NCI-H1105 (cell line): ENCODE measurements around the gene MSH5.

Experiments used
- DNase-seq: peaks from one replicate; lab custom pipeline; 2025; lab: John Stamatoyannopoulos, UW

Gene MSH5

DNA sequence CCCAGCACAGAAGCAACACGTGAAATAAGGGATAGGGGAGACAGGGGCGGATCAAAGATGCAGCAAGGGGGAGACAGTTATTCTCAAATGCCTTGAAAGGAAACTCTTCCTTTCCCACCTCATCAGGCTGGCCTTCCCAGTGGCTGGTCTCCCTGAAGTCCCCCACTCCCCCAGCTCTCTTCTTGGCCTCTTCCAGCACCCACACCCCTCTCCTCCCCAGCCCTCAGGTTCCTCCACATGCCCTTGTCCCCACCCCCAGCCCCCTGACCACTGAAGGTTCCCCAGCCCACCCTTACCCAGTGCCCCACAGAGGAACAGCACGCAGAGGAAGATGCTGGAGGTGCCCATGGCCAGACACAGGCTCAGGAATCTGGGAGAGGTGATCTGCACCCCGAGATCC, 26.3 kb upstream of the MSH5 start:
- DNase-seq = no peak

DNA sequence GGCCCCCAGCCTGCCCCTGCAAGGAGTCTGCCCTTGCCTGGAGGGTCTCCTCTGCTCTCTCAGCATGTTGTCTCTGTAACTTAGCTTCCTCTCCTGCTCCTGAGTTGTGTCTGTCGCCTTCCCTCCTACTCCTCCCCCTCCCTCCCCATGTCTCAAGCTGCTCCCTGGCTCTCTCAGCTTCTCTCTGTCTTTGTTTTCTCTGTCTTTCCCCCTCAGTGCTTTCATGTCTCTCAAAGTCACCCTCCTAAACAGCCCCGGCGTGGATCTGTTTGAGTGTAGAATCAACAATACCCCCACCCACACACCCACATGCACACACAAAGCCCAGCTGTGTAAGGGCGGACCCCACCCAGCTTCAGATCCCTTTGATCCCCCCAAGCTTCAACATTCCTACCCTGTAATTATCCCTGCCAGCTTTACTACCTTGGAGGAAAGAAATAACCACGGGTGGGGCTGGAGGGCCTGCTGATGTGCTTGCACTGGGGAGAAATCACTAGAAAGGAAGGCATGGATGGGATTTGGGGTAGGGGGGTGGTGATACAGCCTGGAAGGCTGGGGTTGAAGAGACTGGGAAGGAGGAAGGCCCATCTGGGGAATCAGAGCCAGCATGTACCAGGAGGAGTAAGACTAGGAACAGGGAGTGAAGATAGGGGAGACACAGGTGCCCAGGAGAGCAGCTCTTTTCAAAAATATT, 25.7 kb upstream of the MSH5 start:
- DNase-seq = no peak

DNA sequence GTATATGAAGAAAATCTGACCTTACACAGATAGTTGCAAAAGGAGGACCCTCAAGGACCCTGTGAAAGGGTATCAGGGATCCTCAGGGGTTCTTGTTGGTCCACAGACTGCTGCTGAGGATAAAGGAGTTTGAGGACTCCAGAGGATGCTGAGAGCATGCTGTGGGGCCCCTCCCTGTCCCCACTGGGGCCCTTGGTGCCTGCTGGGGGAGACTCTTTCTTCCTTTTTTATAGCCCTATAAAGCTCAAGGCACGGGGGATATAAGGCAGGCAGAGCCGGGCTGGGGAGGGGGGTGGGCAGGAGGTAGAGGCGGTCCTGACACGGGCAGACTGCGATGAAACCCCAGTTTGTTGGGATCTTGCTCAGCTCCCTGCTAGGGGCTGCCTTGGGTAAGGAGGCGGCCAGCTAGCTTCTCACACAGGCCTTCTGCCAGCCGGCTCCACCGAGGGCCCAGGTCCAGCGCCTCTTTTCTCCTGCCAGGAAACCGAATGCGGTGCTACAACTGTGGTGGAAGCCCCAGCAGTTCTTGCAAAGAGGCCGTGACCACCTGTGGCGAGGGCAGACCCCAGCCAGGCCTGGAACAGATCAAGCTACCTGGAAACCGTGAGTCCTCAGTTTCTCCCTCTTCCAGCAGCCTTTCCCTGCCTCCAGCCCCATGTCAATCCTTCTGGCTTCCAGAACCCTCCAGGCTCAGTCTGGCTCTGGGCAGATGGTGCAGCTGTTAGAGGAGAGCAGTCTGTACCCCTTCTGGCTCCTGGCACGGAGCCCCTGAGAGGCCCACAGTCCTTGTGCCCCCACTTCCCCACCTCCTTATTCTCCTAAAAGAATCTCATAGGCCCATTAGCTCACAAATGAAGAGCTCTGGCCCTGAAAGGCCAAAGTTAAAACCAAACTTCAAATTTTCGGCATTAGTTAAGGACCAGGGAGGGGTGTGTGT, 24.5 kb upstream of the MSH5 start, which contains the start of gene LY6G6D:
Gene LY6G6D, plus strand, starts transcription at position 327 of the 937 bp plus-strand sequence. Its CDS starts 8 bp downstream, at position 335.
- no peak for DNase-seq

DNA sequence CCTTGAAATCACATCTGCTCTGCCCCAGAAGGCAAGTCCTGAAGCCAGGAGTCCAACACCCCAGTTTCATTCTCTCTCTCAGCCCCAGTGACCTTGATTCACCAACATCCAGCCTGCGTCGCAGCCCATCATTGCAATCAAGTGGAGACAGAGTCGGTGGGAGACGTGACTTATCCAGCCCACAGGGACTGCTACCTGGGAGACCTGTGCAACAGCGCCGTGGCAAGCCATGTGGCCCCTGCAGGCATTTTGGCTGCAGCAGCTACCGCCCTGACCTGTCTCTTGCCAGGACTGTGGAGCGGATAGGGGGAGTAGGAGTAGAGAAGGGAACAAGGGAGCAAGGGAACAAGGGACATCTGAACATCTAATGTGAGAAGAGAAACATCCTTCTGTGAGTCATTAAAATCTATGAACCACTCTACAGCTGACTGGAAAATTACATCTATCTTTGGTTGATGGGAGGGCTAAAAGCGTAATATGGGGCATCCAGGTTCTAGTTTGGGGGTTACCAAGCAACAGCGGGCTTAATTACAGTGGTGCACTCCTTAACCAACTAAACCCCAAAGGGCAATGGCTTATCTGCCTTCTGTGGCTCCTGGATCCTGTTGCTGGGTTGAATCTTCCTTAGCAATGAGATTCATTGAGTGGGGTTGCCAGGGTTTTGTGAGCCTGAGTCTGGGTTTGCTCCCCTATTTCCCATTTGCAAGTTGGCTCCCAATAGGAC, 22.1 kb upstream of the MSH5 start:
- no peak for DNase-seq

DNA sequence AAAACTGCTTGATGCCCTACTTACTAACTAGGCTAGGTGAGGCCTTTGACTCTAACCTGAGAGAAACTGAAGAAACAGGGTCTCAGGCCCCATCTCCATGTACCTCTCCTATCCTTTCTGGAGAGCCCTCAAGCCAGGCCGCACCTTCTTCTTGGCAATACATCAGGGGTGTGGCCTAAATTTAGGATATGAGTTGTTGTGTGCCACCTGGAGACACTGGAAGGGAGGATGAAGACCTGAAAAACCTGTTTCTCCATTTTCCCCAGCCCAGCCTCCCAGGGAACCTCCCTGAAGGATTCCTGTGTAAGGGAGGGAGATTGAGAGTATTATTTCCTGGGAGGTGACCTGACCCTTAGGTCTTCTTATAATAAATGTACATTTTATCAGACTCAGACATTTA, 21.5 kb upstream of the MSH5 start:
- DNase-seq = peak; percentile 19

DNA sequence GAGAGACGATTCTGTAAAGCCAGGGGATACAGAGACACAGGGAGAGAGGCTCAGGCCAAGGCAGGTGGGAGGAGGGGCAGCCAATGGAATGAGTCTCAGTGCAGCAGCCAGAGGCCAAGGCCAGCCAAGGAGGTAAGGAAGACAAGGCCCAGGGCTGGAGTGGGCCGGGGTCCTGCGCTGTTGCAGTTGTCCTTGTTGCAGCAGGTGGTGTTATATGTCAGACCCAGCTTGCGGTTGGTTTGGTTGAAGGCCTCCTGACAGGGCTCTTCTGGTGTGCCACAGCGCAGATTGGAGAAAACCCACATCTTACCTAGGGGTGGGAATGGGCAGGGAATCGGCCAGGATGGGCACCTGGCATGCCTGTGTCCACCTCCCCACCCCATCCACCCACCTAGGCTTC, 20.8 kb upstream of the MSH5 start:
- no peak for DNase-seq

DNA sequence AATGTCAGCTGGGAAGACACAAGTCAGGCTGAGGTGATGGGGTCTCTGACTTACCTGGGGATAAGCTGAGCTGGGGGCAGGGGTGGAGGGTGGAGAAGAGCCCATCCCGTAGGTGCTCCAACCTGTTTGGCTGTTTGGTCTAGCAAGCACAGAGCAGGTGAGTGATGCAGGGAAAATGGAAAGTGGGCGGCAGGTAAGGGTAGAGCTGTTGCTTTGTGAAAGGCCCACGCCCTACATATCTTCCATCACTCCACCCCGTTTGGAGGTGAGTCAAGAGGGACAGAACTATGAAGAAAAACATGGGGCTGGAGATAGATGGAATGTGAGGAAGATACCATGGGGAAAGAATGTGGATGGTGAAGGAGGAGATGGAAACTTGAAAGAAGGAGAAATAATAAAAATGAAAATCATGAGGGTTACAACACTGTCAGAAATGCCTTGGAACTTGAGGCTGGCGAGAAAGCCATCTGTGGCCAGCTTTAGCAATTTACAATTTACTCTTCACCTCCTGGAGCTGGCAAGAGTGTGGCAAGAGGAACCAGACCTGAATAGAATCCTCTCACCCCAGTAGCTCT, 19.5 kb upstream of the MSH5 start:
- no peak for DNase-seq

DNA sequence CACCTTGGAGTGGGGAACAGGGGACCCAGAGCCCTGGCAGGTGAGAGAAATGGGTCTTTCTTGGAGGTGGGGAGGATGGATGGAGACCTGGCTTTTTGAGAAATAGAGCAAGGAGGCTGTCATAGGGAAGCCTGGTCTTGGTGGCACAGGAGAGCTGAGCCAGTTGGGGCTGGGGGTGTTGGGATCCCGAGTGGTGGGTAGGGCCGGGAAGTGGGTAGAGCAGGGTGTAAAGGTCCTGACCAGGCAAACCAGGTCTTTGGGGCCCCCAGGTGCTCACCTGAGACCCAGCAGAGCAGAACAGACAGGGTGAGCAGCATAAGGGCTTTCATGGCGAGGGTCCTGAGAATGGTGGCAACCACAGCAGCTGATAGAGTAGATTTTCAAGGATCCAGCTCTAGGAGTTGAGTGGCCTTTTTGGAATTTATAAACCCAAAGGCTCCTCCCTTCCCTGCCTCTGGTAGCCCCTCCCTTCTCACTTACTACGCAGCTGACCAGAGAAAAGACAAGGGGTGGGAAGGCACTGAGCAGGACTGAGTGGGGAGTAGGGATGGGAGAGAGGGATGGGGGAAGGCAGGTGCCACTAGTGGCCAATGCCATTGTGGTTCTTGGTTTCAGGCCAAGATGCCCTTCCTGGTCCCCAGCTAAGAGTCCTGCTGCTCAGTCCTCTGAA, 18.3 kb upstream of the MSH5 start, which contains the start of gene LY6G6C:
Gene LY6G6C, minus strand, starts transcription at position 396 of the 670 bp plus-strand sequence. Its CDS starts 67 bp downstream, at position 329.
- DNase-seq = no peak

DNA sequence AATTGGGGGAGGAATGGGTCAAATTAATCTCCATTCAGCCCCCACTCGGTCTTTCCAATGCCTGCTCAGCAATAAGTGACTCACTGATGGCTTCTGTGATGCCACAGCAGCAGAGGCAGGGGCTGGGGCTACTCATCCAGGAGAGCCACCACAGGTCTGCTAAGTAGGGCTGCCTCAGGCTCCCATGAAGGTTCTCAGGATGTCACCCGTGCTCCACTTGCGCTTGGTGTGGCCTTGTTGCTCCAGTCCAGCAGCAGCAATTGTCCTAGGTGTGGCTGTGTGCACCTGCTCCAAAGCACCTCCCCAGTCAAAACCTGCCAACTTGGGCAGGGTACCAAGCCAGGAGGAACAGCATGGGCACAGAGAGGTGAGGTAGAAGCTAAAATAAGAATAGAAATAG, 17.6 kb upstream of the MSH5 start:
- no peak for DNase-seq

DNA sequence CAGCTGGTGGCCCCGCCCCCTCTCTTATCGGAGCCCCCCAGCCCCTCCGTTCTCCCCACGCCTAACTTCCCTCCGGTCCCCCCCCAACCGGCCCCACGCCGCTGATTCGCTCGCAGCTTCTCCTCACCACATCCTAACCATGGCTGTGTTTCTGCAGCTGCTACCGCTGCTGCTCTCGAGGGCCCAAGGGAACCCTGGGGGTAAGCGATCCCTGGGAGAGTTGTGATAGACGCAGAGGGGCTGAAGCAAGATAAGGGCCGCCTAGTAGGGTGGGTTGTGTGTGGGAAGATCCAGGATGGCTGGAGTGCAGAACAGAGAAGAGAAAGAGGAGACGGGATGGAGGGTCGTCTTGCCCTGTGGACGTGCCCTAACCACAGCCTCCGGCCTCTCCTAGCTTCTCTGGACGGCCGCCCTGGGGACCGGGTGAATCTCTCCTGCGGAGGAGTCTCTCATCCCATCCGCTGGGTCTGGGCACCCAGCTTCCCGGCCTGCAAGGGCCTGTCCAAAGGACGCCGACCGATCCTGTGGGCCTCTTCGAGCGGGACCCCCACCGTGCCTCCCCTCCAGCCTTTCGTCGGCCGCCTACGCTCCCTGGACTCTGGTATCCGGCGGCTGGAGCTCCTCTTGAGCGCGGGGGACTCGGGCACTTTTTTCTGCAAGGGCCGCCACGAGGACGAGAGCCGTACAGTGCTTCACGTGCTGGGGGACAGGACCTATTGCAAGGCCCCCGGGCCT, 16.4 kb upstream of the MSH5 start, which contains the start of gene MPIG6B:
Gene MPIG6B, plus strand, starts transcription at position 129 of the 735 bp plus-strand sequence. Its CDS starts 11 bp downstream, at position 140.
- no peak for DNase-seq

DNA sequence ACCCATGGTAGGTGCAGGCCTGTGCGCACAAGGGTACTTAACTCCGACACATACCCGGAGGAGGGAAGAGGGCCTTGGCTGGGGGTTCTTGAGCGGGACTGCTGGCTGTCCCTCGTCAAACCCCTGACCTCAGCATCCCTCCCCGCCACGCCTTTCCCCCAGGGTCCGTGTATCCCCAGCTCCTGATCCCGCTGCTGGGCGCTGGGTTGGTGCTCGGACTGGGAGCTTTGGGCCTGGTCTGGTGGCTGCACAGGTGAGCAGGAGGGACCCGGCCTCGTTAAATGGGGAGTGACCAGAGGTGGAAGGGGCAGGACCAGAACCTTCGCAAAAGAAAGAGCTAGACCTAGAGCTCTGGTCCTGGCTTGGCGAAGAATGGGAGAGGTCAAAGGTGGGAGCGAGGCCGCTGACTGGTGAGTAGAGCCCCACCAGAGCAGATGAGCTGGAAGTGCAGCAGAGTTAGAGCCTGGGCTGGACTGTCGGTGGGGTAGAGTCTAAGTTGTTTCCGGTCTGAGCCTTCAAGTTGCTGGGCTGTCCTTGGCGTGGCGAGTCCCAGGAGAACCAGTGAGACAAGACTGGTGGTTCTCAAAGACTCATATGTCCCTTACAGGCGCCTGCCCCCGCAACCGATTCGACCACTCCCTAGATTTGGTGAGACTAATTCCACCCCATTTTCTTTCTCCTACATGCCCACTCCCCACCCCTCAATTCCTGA, 15.7 kb upstream of the MSH5 start:
- DNase-seq = no peak

DNA sequence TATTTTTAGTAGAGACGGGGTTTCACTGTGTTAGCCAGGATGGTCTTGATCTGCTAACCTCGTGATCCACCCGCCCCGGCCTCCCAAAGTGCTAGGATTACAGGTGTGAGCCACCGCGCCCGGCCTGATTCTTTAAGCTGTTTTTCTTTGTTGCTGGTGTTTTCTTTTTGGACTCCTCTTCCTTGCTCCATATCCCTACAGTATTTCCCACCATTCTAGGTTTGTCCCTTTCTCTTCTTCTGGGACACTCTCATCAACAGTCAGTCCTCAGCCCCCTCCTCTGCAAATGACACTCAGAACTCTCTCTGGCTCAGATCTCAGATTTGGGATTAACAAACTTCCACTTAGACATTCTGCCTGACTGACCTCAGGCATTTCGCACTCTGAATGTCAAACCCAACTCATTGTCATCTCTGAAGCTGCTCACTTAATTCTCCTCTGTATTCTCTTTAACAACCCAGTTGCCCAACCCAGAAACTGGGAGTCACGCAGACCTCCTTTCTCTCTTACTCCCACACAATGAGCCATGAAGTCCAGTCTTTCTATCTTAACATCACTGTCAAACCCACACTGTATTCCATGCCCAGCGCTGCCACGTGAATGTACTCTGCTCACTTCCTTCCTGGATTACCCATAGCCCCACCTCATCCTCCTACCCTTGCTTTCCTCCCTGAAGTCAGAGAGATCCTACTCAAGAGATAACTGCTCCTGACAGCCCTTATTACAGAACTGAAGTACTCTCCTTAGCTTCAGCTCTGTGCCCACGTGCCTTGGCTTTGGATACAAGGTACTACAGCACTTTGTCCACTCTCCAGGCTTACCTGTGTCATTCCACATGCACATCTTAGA, 14.1 kb upstream of the MSH5 start:
- no peak for DNase-seq

DNA sequence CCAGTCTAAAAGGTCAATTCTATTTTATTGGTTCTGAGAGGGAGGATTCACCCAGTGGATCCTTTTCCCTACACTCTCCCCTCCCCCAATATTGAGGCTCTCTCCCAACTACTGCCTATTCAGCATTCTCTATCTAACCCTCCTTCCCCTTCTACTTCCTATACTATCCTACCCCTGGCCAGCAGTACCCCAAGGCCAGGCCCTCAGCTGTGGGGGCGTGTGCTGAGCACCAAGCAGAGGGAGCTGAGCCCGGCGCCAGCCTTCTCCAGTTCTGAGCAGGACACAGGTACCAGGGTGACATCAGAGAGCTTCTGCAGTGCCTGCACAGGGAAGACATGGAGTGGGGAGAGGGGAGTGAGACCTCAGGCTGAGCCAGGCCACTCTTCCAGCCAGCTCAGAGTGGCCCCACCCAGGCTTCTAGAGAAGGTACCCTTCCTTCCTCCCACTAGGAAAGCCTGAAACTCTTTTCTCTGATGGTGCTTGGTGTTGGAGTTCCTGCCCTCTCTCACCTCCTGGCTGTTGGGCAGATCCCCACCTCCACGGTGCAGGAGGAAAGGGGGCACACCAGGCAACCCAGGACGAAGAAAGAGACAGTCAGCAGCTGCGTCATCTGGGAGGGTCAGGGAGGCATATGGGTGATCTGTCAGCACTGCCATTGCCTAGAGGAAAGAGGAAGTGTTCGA, 12.6 kb upstream of the MSH5 start:
- DNase-seq = no peak

DNA sequence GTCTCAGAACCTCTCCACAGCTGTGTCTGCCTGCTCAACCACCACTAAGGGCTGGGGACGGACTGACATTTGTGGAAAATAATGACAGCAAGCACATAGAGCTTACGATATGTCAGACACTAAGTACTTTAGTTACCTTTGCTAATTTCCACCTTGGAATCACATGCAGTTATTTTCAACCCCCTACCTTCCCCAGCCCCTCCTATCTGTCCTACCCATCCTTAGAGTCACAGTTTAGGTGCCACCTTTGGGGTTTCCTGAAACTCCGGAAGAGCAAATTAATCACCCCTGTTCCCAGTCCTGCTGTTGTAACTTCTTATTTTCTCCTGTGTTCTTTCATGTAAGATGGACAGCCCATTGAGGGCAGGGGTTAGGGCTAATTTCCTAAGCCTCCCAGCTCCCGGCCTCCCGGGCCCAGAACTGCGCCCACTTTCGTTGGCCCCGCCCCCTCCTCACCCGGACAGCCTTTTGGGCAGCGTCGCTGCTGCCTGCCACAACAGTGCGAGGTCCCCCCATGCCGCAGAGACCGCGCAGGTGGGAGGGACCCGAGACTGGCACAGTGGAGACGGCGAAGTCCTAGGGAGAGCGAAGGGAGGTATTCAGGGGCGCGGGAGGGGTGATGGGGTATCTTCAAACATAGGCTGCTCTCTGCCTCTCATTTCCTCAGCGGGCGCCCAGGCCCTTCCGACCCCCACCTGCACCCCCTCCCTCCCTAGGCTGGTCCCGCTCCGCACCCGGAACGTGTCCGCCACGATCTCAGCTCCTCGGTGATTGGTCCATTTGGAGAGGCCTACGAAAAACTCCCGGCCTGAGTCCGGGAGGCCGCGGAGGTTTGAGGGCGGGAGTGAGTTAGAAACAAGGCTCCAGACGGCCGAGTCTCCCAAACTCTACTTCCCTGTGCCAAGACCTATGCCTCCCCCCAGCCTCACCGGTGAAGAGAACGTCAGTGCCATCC, 11.8 kb upstream of the MSH5 start:
- no peak for DNase-seq

DNA sequence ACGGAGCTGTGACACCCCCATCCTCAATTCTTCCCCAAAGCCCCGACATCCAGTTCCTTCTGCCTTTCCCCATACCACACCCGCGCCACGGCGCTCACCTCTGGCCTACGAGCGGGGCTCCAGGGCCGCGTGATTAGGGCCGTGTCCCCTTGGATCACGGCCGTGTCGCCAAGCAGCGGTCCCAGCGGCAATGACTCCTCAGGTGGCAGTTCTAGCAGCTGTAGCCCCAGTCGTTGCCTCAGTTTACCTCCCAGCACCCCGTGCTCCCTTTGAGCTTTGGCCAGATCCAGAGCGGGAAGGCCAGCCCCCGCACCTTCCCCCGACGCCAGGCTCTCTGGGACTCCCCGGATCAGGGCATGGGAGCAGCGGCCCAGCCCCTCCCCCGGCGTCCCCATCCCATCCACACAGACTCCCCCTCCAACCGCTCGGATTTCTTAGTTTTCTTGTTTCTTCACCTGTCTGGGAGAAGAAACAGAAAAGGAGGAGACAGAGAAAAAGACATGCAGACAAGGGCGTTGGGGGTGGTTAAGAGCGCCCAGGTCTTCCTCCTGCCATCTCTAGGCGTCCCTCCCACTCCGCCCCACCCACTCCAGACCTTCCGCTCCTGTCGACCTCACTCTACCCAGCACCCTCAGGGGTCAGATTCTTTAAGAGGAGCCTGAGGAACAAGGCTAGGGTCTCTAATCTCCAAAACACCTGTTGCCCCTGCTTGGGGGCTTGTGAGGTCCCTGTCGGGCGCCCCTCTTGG, 10.9 kb upstream of the MSH5 start, which contains the start of gene DDAH2:
Gene DDAH2, minus strand, starts transcription at position 533 of the 748 bp plus-strand sequence. Its CDS starts 138 bp downstream, at position 395.
- no peak for DNase-seq

DNA sequence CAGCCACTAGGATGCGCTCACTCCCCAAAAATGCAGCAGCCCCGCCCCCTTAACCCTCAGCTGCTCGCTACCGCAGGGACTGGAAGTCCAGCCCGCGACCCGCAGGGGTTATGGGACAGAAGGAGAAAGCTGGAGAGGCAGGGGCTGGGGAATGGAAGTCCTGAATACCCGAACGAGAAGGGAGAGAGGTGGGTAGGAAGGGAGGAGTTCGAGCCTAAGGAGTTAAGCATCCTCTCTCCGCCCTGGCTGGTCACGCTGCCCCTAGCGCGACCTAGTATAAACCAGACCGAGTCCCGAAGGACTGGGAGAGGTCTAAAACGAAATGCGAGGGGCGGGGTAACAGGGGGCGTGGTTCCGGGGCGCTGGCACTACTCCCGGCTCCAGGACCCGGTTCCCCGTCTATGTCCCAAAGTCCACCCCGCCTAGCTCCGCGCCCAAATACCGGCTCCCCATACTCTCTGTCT, 10.3 kb upstream of the MSH5 start:
- peak; percentile 85 for DNase-seq
